H1 (cell line): ENCODE results near the gene COL5A3. TPM values are rescaled to one million over a fixed set of nuclear protein-coding genes. Genes with fewer than 3 reads are reported as not detected.

Experiments used
- CTCF ChIA-PET: fragments of 300-600 bp; sonication (Branson Sonifier 250); formaldehyde crosslinking; loops from one replicate; lab custom pipeline; 2021; ENCODE audit not compliant: partially characterized antibody; lab: Charles Lee
- POLR2A ChIA-PET: fragments of 300-600 bp; sonication (Branson Sonifier 250); formaldehyde crosslinking; loops from one replicate; lab custom pipeline; 2021; ENCODE audit warnings: inconsistent platforms; ENCODE audit not compliant: partially characterized antibody; lab: Charles Lee
- DNase-seq, 2 experiments: peaks; one replicate each; pipeline versions ENCODE4 v3.0.0 to v3.0.0-alpha.2; 2010 to 2022; ENCODE audit warnings: low spot score in 2 of 2, low read depth in 1 of 2, mixed read lengths in 1 of 2
- FAIRE-seq: peaks from 2 replicates; lab custom pipeline; 2011; peaks lifted over from hg19 to GRCh38; lab: Jason Lieb, UNC
- H2AFZ ChIP-seq: 2 replicates; pipeline ENCODE4 v1.8.1; 2012; ENCODE audit warnings: low read length, inconsistent platforms
- H2AK5ac ChIP-seq: 2 replicates; pipeline ENCODE4 v1.6.1; 2013; ENCODE audit warnings: low read depth, low read length
- H2BK120ac ChIP-seq: replicated peaks from 2 replicates; pipeline ENCODE3; 2013; ENCODE audit warnings: low read depth, low read length, inconsistent platforms
- H2BK12ac ChIP-seq: 2 replicates; pipeline ENCODE4 v1.6.1; 2013; ENCODE audit warnings: low read depth, low read length
- H2BK15ac ChIP-seq: 2 replicates; pipeline ENCODE4 v1.6.1; 2013; ENCODE audit warnings: low read length
- H2BK20ac ChIP-seq: 2 replicates; pipeline ENCODE4 v1.6.1; 2013; ENCODE audit warnings: low read length
- H2BK5ac ChIP-seq: 2 replicates; pipeline ENCODE4 v1.6.1; 2013; ENCODE audit warnings: low read depth, low read length
- H3K14ac ChIP-seq: 2 replicates; pipeline ENCODE4 v1.6.1; 2013; ENCODE audit warnings: inconsistent platforms; ENCODE audit not compliant: insufficient read length
- H3K18ac ChIP-seq: 2 replicates; pipeline ENCODE4 v1.6.1; 2013; ENCODE audit warnings: low read length; ENCODE audit errors: extremely low read depth
- H3K23ac ChIP-seq: 2 replicates; pipeline ENCODE4 v1.6.1; 2013; ENCODE audit warnings: inconsistent platforms; ENCODE audit not compliant: insufficient read length
- H3K23me2 ChIP-seq: 2 replicates; pipeline ENCODE4 v1.6.1; 2013; ENCODE audit warnings: low read depth, low read length
- H3K27ac ChIP-seq: 2 replicates; pipeline ENCODE4 v1.6.1; 2011; ENCODE audit warnings: low read depth, low read length, inconsistent platforms
- H3K27me3 ChIP-seq, 4 experiments: replicated peaks in 1 of 4; 1 replicate in 1 of 4; 2 replicates in 3 of 4; pipeline versions ENCODE4 v1.6.1 to v1.8.1; 2011 to 2013; ENCODE audit warnings: low read length in 3 of 4, mild to moderate bottlenecking in 3 of 4, inconsistent platforms in 2 of 4, mixed read lengths in 2 of 4, moderate library complexity in 1 of 4; ENCODE audit not compliant: control insufficient read depth in 3 of 4, insufficient read depth in 3 of 4; ENCODE audit errors: extremely low read depth in 1 of 4
- H3K36me3 ChIP-seq, 4 experiments: 2 replicates each; pipeline versions ENCODE4 v1.6.1 to v1.8.1; 2011 to 2013; ENCODE audit warnings: mild to moderate bottlenecking in 4 of 4, low read length in 3 of 4, moderate library complexity in 2 of 4, control low read depth in 1 of 4, inconsistent platforms in 1 of 4; ENCODE audit not compliant: insufficient read depth in 4 of 4, control insufficient read depth in 2 of 4
- H3K4ac ChIP-seq: replicated peaks from 2 replicates; pipeline ENCODE3; 2013; ENCODE audit warnings: low read length, low read depth, mixed read lengths, inconsistent platforms; ENCODE audit not compliant: insufficient read length
- H3K4me1 ChIP-seq, 4 experiments: replicated peaks in 1 of 4; 1 replicate in 1 of 4; 2 replicates in 3 of 4; pipeline versions ENCODE4 v1.6.1 to v1.8.1; 2011 to 2013; ENCODE audit warnings: low read length in 3 of 4, inconsistent platforms in 2 of 4, mixed read lengths in 1 of 4; ENCODE audit not compliant: insufficient read depth in 4 of 4, control insufficient read depth in 3 of 4
- H3K4me2 ChIP-seq, 2 experiments: 2 replicates each; pipeline versions ENCODE4 v1.6.1 to v1.8.1; 2011 to 2013; ENCODE audit warnings: low read depth in 2 of 2, low read length in 2 of 2, control low read depth in 1 of 2, inconsistent platforms in 1 of 2, mild to moderate bottlenecking in 1 of 2; ENCODE audit not compliant: insufficient read depth in 1 of 2
- H3K4me3 ChIP-seq, 4 experiments: fragments of 200-600, 300-600 bp in 1 of 4; sonication (generic), shearing (Covaris generic), sonication (Bioruptor Twin) in 1 of 4; 2 replicates each; pipeline versions ENCODE4 v1.5.1 to v1.8.1; 2011 to 2016; ENCODE audit warnings: low read length in 4 of 4, low read depth in 3 of 4, control low read depth in 2 of 4, inconsistent platforms in 2 of 4, mild to moderate bottlenecking in 2 of 4, mixed read lengths in 1 of 4, moderate library complexity in 1 of 4; ENCODE audit not compliant: insufficient read depth in 2 of 4; ENCODE audit errors: extremely low read depth in 1 of 4
- H3K56ac ChIP-seq: replicated peaks from 2 replicates; pipeline ENCODE3; 2013; ENCODE audit warnings: low read depth, mild to moderate bottlenecking, mixed read lengths, low read length, inconsistent platforms; ENCODE audit not compliant: insufficient read length
- H3K79me1 ChIP-seq: 2 replicates; pipeline ENCODE4 v1.6.1; 2013; ENCODE audit warnings: low read depth, low read length, control low read depth
- H3K79me2 ChIP-seq, 2 experiments: 2 replicates each; pipeline versions ENCODE4 v1.6.1 to v1.8.1; 2012 to 2013; ENCODE audit warnings: low read length in 2 of 2, mild to moderate bottlenecking in 2 of 2, inconsistent platforms in 1 of 2; ENCODE audit not compliant: insufficient read depth in 2 of 2, control insufficient read depth in 1 of 2
- H3K9ac ChIP-seq, 4 experiments: replicated peaks in 1 of 4; 1 replicate in 1 of 4; 2 replicates in 3 of 4; pipeline versions ENCODE4 v1.6.1 to v1.8.1; 2011 to 2013; ENCODE audit warnings: low read depth in 3 of 4, low read length in 3 of 4, control low read depth in 2 of 4, mild to moderate bottlenecking in 2 of 4, moderate library complexity in 2 of 4, inconsistent platforms in 1 of 4; ENCODE audit errors: extremely low read depth in 1 of 4
- H3K9me3 ChIP-seq, 2 experiments: 2 replicates each; pipeline versions ENCODE4 v1.6.1 to v1.8.1; 2012 to 2013; ENCODE audit warnings: mild to moderate bottlenecking in 2 of 2, moderate library complexity in 2 of 2, control low read depth in 1 of 2, inconsistent platforms in 1 of 2, low read depth in 1 of 2, low read length in 1 of 2, mixed read lengths in 1 of 2; ENCODE audit not compliant: insufficient read depth in 2 of 2
- H4K20me1 ChIP-seq, 2 experiments: replicated peaks in 1 of 2; 2 replicates each; pipeline versions ENCODE3 to v1.8.1; 2011 to 2013; ENCODE audit warnings: inconsistent platforms in 2 of 2, low read length in 2 of 2, mild to moderate bottlenecking in 1 of 2; ENCODE audit not compliant: insufficient read depth in 2 of 2, control insufficient read depth in 1 of 2
- H4K5ac ChIP-seq: 2 replicates; pipeline ENCODE4 v1.6.1; 2013; ENCODE audit warnings: low read length, low read depth, mixed read lengths, inconsistent platforms; ENCODE audit not compliant: insufficient read length
- H4K8ac ChIP-seq: 2 replicates; pipeline ENCODE4 v1.8.0; 2013; ENCODE audit warnings: mild to moderate bottlenecking, moderate library complexity, low read length, inconsistent platforms; ENCODE audit not compliant: insufficient read depth; ENCODE audit errors: extremely low read depth
- H4K91ac ChIP-seq: replicated peaks from 2 replicates; pipeline ENCODE3; 2013; ENCODE audit warnings: low read length, mixed read lengths, inconsistent platforms; ENCODE audit not compliant: insufficient read length
- EP300 ChIP-seq, 2 experiments: IDR thresholded peaks; 1 replicate in 1 of 2; 2 replicates in 1 of 2; pipeline ENCODE4 v1.6.1; 2011 to 2012; ENCODE audit warnings: low read depth in 2 of 2, low read length in 2 of 2, mild to moderate bottlenecking in 2 of 2, borderline replicate concordance in 1 of 2, inconsistent platforms in 1 of 2, moderate library complexity in 1 of 2
- MAFK ChIP-seq: IDR thresholded peaks from 2 replicates; pipeline ENCODE4 v1.6.1; 2012; ENCODE audit warnings: low read depth, mild to moderate bottlenecking, improper control_type of control experiment, low read length
- SP2 ChIP-seq: IDR thresholded peaks from 2 replicates; pipeline ENCODE4 v1.6.1; 2012; ENCODE audit warnings: mild to moderate bottlenecking, low read length, inconsistent platforms
- ZNF274 ChIP-seq: IDR thresholded peaks from 2 replicates; pipeline ENCODE4 v1.7.0; 2012; ENCODE audit warnings: low read length, borderline replicate concordance; ENCODE audit errors: extremely low read depth
- WGBS, 2 experiments: shearing (Covaris generic) in 1 of 2; methylation state at CpG; one replicate each; pipeline versions ENCODE4 v1.1.6 to v1.1.7; 2013 to 2015; ENCODE audit warnings: low lambda C conversion rate in 2 of 2, mixed read lengths in 2 of 2, inconsistent platforms in 1 of 2, low coverage in 1 of 2, missing lambda C conversion rate in 1 of 2; ENCODE audit not compliant: insufficient replicate concordance in 2 of 2, insufficient coverage in 1 of 2, insufficient read length in 1 of 2; ENCODE audit errors: extremely low coverage in 1 of 2, missing lambda C conversion rate in 1 of 2; 5-methylcytosine and 5-hydroxymethylcytosine counted together
- polyA plus RNA-seq, 7 experiments: library from polyadenylated mRNA; depleted of rRNA in 3 of 7; stranded (reverse) in 5 of 7; unstranded in 2 of 7; fragments of >200 nt in 5 of 7; fragments of 200-250 nt in 2 of 7; gene quantifications; 1 replicate in 5 of 7; 2 replicates in 1 of 7; 4 replicates in 1 of 7; pipeline versions ENCODE4 v1.2.1 to v1.2.3, GENCODE V29; 2011 to 2013; ENCODE audit warnings: missing spikeins in 2 of 7, mixed read lengths in 2 of 7
- total RNA-seq: library from RNA; stranded (reverse); fragmentation: NEBNext Ultra II Directional; extraction: Animal tissue kit (Norgen Biotek cat#: 25700); gene quantifications from 2 replicates; pipeline ENCODE4 v1.2.1, GENCODE V29; 2021

The COL5A3 gene
- total and polyA plus RNA-seq, 2 of the 8 experiments (the other 6 are each of a cell fraction or from before 2014, with no cell fraction given), result 0.67 to 0.74 TPM

DNA sequence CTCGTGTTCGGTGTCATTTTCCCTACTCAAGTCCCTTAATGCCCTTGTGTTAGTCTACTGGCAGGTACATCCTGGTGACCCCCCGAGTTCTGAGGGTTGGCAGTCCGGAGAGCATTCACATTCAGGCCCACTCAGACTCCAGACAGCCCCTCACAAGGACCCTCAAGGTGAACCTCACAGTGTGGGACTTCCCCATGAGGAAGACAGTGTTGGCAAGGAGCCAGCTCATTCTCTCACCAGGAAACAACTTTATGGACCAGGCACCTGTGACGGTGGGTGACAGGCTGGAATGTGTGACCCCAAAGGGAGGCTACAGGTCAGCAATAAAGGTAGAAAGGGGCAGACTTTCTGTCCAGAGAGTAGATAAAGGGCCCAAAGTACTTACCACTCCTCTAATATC, 27.5 kb upstream of the COL5A3 start:
- Histone ChIP-seq H3K4ac (no peak overlapping the region), H3K4me1 (no peaks in the 10 kb centered on the region), H2BK120ac (no peak overlapping the region), H3K36me3 (no peaks in the 10 kb centered on the region), H3K4me3 (no peak overlapping the region), H4K91ac (no peak overlapping the region), H3K27me3 (no peaks in the 10 kb centered on the region; a peak in 1 of 7 replicates), H2BK15ac (no peak overlapping the region), H2BK12ac (no peak overlapping the region), H3K23ac (no peak overlapping the region), H3K27ac (no peak overlapping the region), H4K5ac (no peak overlapping the region), H3K4me2 (no peak overlapping the region), H2BK20ac (no peak overlapping the region), H3K56ac (no peak overlapping the region), H2AK5ac (no peak overlapping the region), H3K9me3 (peaks cover 30 to 32% of the 10 kb centered on the region in 2 experiments), H3K18ac (no peak overlapping the region), H3K79me1 (no peaks in the 10 kb centered on the region), H2AFZ (no peak overlapping the region), H3K14ac (no peak overlapping the region), H3K9ac (no peak overlapping the region), H3K23me2 (no peaks in the 10 kb centered on the region), H3K79me2 (no peaks in the 10 kb centered on the region), H2BK5ac (no peak overlapping the region), H4K20me1 (no peaks in the 10 kb centered on the region), H4K8ac (no peak overlapping the region)
- ChIA-PET CTCF (interaction anchor here (1.1 kb wide), 1 partner anchor 54 kb away, joined by 3 read pairs; no protein-coding TSS in a partner anchor), POLR2A (no interaction called here)
- DNase-seq, result no peak
- WGBS, 2 experiments, result 80% methylated on average over 5 of the region's 5 CpGs; no CpG with 5 or more reads in 1 of the 2 experiments
- TF ChIP-seq ZNF274, result no peak
- TF ChIP-seq MAFK, result no peak
- no peak for TF ChIP-seq EP300 (IDR thresholded peaks at IDR 0.05; ENCODE audit: borderline replicate concordance in 1 of 2, low read depth in 2 of 2, low read length in 2 of 2)
- no peak for TF ChIP-seq SP2
- FAIRE-seq, result no peak
